Activated B cell treated with CpG ODN at 0.5 μM for 24 hours (primary cell): ENCODE measurements around the gene ZC3H12D. TPM values are rescaled to one million over a fixed set of nuclear protein-coding genes. Genes with fewer than 3 reads are reported as not detected.

Experiments used
- ATAC-seq: fragments of 200-7000 bp; cut with Tn5 transposase; one replicate; pipeline ENCODE4 v1.10.0; 2021; ENCODE audit warnings: low read depth, mild to moderate bottlenecking, moderate library complexity
- CTCF ChIA-PET: fragments of 350-600 bp; sonication (Branson Sonifier 250); formaldehyde crosslinking; loops from one replicate; lab custom pipeline; 2021; ENCODE audit warnings: antibody characterized with exemption; lab: Charles Lee
- POLR2A ChIA-PET: fragments of 350-600 bp; sonication (Branson Sonifier 250); formaldehyde crosslinking; loops from one replicate; lab custom pipeline; 2021; ENCODE audit warnings: antibody characterized with exemption; lab: Charles Lee
- DNase-seq: peaks from one replicate; pipeline ENCODE4 v3.0.0; 2022
- H3K27ac Mint-ChIP-seq: one replicate; pipeline ENCODE4 v1.8.0; 2020; ENCODE audit warnings: mixed read lengths
- H3K27me3 Mint-ChIP-seq: one replicate; pipeline ENCODE4 v1.8.0; 2021; ENCODE audit warnings: mixed read lengths
- H3K36me3 Mint-ChIP-seq: one replicate; pipeline ENCODE4 v1.8.0; 2021; ENCODE audit warnings: low read depth, mixed read lengths
- H3K4me1 Mint-ChIP-seq: one replicate; pipeline ENCODE4 v1.8.0; 2021; ENCODE audit warnings: mixed read lengths
- H3K4me3 Mint-ChIP-seq: one replicate; pipeline ENCODE4 v1.8.0; 2020; ENCODE audit warnings: mild to moderate bottlenecking, mixed read lengths
- H3K9me3 Mint-ChIP-seq: one replicate; pipeline ENCODE4 v1.8.0; 2020; ENCODE audit warnings: mixed read lengths
- intact Hi-C: fragments of 100-400 bp; cut with micrococcal nuclease; formaldehyde crosslinking; loops from one replicate; pipeline ENCODE4 v1.15.1; 2024
- total RNA-seq: library from RNA; stranded (reverse); gene quantifications from 2 replicates; pipeline ENCODE4 v1.2.3, GENCODE V29; 2022
- TF ChIP-seq, protein P1 (sequence below): fragments of 200-600 bp; IDR thresholded peaks from one replicate; pipeline ENCODE4 v1.8.0; 2022; ENCODE audit warnings: antibody characterized with exemption, mild to moderate bottlenecking

The ZC3H12D gene
- total RNA-seq, 1 donor from 2014 or later: 225 TPM

DNA sequence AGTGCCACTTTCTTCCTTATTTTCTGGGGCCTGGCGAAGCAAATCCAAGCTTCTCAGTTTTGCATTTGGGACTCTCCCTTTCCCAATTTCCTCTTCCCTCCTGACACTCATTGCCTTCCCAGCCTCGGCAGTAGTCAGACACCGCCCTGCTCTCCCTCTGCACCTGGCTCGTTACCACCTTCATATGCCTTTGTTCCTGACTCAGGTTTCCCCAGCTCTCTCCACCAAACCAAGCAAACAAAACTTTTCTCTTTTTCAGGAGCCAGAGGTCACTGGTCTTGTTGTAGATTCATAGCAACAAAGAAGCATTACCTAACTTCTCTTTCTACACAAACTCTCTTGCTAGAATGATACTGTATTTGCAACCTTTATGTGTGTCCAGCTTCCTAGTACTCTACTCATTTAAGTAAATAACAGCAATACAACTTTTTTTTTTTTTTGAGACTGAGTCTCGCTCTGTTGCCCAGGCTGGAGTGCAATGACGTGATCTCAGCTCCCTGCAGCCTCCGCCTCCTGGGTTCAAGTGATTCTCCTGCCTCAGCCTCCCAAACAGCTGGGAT, 9.0 kb upstream of the ZC3H12D start:
- Mint-ChIP-seq H3K27ac (peak overlapping the region; percentile 87), H3K4me3 (peak overlapping the region; percentile 29), H3K27me3 (no peaks in the 10 kb centered on the region), H3K4me1 (peaks cover 88% of the 10 kb centered on the region), H3K36me3 (no peaks in the 10 kb centered on the region), H3K9me3 (no peaks in the 10 kb centered on the region)
- DNase-seq (no peak), ATAC-seq (no peak)
- ChIA-PET CTCF (interaction anchor here (0.7 to 0.8 kb wide), 2 partner anchors 17 to 21 kb away, joined by 3 to 4 read pairs; no protein-coding TSS in a partner anchor), POLR2A (interaction anchor here (0.6 to 5.0 kb wide), 3 partner anchors 9 to 26 kb away, joined by 3 to 53 read pairs (median 52); no protein-coding TSS in a partner anchor)
- intact Hi-C loops: no loop called here
- TF ChIP-seq, protein P1, sequence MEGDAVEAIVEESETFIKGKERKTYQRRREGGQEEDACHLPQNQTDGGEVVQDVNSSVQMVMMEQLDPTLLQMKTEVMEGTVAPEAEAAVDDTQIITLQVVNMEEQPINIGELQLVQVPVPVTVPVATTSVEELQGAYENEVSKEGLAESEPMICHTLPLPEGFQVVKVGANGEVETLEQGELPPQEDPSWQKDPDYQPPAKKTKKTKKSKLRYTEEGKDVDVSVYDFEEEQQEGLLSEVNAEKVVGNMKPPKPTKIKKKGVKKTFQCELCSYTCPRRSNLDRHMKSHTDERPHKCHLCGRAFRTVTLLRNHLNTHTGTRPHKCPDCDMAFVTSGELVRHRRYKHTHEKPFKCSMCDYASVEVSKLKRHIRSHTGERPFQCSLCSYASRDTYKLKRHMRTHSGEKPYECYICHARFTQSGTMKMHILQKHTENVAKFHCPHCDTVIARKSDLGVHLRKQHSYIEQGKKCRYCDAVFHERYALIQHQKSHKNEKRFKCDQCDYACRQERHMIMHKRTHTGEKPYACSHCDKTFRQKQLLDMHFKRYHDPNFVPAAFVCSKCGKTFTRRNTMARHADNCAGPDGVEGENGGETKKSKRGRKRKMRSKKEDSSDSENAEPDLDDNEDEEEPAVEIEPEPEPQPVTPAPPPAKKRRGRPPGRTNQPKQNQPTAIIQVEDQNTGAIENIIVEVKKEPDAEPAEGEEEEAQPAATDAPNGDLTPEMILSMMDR: no peak

DNA sequence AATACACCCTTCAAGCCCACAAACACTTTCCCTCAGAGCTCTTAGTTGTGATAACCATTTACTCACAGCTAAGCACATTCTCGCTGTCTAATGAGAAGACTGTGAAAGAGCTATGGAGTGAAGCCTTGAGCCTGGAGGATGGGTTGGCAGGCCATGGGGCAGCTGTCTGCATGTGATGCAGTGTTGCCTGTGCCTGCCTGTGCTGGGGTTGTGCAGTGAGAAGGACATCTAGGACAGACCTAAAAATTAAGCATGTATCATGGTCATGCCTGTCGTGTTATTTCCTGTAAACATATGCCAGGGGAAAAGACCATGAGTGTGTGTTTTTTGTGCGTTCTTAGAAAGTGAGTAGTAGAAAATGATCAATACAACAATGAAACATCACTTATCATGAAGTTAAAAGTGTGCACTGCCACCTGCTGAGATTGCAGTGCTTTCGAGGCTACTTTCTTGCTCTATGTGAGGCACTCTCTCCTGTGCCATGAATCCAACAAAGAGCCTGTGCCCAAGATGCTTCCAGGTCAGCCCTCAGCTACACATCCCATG, 8.1 kb upstream of the ZC3H12D start:
- ChIA-PET POLR2A (interaction anchor here (5.0 kb wide), 1 partner anchor 25 kb away, joined by 53 read pairs; no protein-coding TSS in a partner anchor), CTCF (no interaction called here)
- no peaks in the 10 kb centered on the region for H3K9me3 Mint-ChIP-seq
- peaks cover 92% of the 10 kb centered on the region for H3K4me1 Mint-ChIP-seq
- no peaks in the 10 kb centered on the region for H3K27me3 Mint-ChIP-seq
- H3K27ac Mint-ChIP-seq: peak overlapping the region; percentile 87
- ATAC-seq: no peak
- H3K36me3 Mint-ChIP-seq: no peaks in the 10 kb centered on the region
- no peak for DNase-seq
- intact Hi-C loops: no loop called here
- H3K4me3 Mint-ChIP-seq: no peak overlapping the region
- TF ChIP-seq, protein P1: no peak

DNA sequence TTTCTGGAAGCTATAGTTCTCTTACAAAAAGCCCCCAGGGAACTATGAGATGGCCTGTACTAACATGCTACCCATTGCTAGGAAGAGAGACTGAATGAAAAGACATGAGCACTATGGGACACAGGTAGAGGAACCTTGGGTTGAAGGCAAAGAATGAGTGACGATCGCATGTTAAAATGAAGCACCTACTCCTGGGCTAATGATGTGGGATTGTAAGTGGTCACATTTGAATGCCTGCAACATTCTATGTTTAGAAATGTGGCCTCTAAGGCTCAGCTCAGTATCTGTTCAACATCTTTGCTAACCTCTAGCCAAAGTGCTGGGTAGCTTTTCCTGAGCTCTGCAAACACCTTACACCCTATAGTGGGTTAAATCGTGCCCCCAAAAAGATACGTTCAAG, 5.2 kb upstream of the ZC3H12D start:
- peaks cover 92% of the 10 kb centered on the region for H3K4me1 Mint-ChIP-seq
- TF ChIP-seq, protein P1: no peak
- DNase-seq (no peak), ATAC-seq (no peak)
- ChIA-PET POLR2A (interaction anchor here (0.5 to 3.5 kb wide), 6 partner anchors 13 to 729 kb away, joined by 3 to 13 read pairs (median 4); partner anchors contain the start of genes GINM1, PPIL4 and TAB2), CTCF (interaction anchor here (0.9 to 2.4 kb wide), 3 partner anchors 21 to 27 kb away, joined by 3 to 15 read pairs (median 3); no protein-coding TSS in a partner anchor)
- peak overlapping the region; percentile 99 for H3K27ac Mint-ChIP-seq
- intact Hi-C loops: loop anchor here (2.0 kb wide), 1 partner anchor 729 kb away; no protein-coding TSS in a partner anchor
- peak overlapping the region; percentile 21 for H3K4me3 Mint-ChIP-seq
- peaks cover 4% of the 10 kb centered on the region for H3K36me3 Mint-ChIP-seq
- H3K27me3 Mint-ChIP-seq: no peaks in the 10 kb centered on the region
- H3K9me3 Mint-ChIP-seq: no peaks in the 10 kb centered on the region

DNA sequence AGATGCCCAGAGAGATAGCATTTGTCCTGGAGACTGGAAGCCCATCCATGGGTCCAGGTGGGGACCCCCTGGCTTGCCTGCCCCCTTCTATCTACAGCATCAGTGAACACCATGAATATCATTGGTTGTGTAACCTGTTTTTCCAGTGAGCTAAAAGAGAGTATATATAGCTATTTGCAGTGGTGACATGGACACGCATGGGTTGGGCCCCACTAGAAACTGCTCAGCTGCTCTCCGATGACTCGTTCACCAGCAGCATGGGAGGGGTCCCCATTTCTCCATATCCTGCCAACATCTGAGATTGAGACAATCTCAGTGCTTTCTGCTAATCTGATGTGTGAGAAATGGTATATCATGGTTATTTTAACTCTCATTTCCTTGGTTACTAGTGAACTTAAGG, 4.0 kb upstream of the ZC3H12D start:
- peak overlapping the region; percentile 99 for H3K27ac Mint-ChIP-seq
- H3K4me3 Mint-ChIP-seq: peak overlapping the region; percentile 71
- CTCF ChIA-PET: interaction anchor here (1.0 to 2.4 kb wide), 5 partner anchors 19 to 57 kb away, joined by 3 to 15 read pairs (median 3); no protein-coding TSS in a partner anchor
- POLR2A ChIA-PET: interaction anchor here (0.5 to 3.5 kb wide), 7 partner anchors 10 to 730 kb away, joined by 3 to 13 read pairs (median 3); partner anchors contain the start of gene GINM1
- peaks cover 84% of the 10 kb centered on the region for H3K4me1 Mint-ChIP-seq
- DNase-seq (peak; percentile 57), ATAC-seq (peak; percentile 54)
- intact Hi-C loops: loop anchor here (2.0 kb wide), 1 partner anchor 728 kb away; no protein-coding TSS in a partner anchor
- H3K27me3 Mint-ChIP-seq: no peaks in the 10 kb centered on the region
- peaks cover 13% of the 10 kb centered on the region for H3K36me3 Mint-ChIP-seq
- H3K9me3 Mint-ChIP-seq: no peaks in the 10 kb centered on the region
- TF ChIP-seq, protein P1: no peak

DNA sequence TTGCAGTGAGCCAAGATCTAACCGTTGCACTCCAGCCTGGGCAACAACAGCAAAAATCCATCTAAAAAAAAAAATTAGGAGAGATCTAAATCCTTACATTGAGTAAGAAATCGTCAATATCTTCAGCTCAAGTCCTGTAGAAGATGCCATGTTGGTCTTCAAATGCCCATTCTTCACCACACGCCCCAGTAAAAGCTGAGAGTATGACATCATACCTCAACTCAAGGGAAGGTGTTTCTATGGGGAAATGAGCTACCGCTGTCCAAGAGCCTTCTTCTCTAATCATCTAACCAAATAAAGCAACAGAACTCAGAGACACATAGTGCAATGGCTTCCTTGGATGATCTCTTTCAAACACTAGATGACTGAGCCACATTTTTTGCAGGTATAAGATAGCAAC, 2.5 kb upstream of the ZC3H12D start:
- ChIA-PET POLR2A (interaction anchor here (0.5 to 2.0 kb wide), 3 partner anchors 12 to 729 kb away, joined by 3 to 11 read pairs (median 3); partner anchors contain the start of gene GINM1), CTCF (interaction anchor here (0.6 to 1.5 kb wide), 6 partner anchors 13 to 55 kb away, joined by 3 to 7 read pairs (median 3); no protein-coding TSS in a partner anchor)
- DNase-seq (no peak), ATAC-seq (no peak)
- Mint-ChIP-seq H3K9me3 (no peaks in the 10 kb centered on the region), H3K4me1 (peaks cover 82% of the 10 kb centered on the region), H3K36me3 (peaks cover 25% of the 10 kb centered on the region), H3K27ac (peak overlapping the region; percentile 99), H3K4me3 (peak overlapping the region; percentile 46), H3K27me3 (no peaks in the 10 kb centered on the region)
- TF ChIP-seq, protein P1: no peak
- intact Hi-C loops: no loop called here
